GM21515 (cell line): Measurements from ENCODE around the gene ZNF143.
"Not testable (repeated sequence)": the region's sequence is repeated elsewhere in the genome, so short reads cannot be mapped to it uniquely, and the experiment has no call there.

Experiments used
- ATAC-seq: cut with Tn5 transposase; IDR thresholded peaks from one replicate; pipeline ENCODE4 v1.9.1; 2021; ENCODE audit not compliant: unreplicated experiment

The ZNF143 gene

GRCh38 chr11:9460322-9461062 lies at the start of gene ZNF143:
ZNF143 (plus strand) TSS chr11:9461012; CDS start chr11:9471309, 10,297 bp downstream.
- ATAC-seq = peak; percentile 86

GRCh38 chr11:9428706-9429105 lies 32.1 kb upstream of the ZNF143 start:
- no peak for ATAC-seq

GRCh38 chr11:9438611-9439010 lies 22.2 kb upstream of the ZNF143 start:
- no peak for ATAC-seq

GRCh38 chr11:9446230-9446629 lies 14.6 kb upstream of the ZNF143 start:
- no peak for ATAC-seq

GRCh38 chr11:9448576-9449352 lies 12.0 kb upstream of the ZNF143 start:
- ATAC-seq = no peak

- ATAC-seq = not testable (repeated sequence)
Observed at GRCh38 chr11:9452023-9452422, 8.8 kb upstream of the ZNF143 start.

- no peak for ATAC-seq
Observed at GRCh38 chr11:9455722-9456121, 5.1 kb upstream of the ZNF143 start.

GRCh38 chr11:9459667-9460321 lies 1.0 kb upstream of the ZNF143 start:
- ATAC-seq = no peak

GRCh38 chr11:9461063-9461759 lies 399 bp downstream of the ZNF143 start:
- peak; percentile 53 for ATAC-seq

- no peak for ATAC-seq
Observed at GRCh38 chr11:9461760-9462134, 935 bp downstream of the ZNF143 start.

GRCh38 chr11:9462172-9462799 lies 1.5 kb downstream of the ZNF143 start:
- ATAC-seq = no peak

- ATAC-seq = no peak
Observed at GRCh38 chr11:9462806-9463537, 2.2 kb downstream of the ZNF143 start.

- ATAC-seq = no peak
Observed at GRCh38 chr11:9470765-9471164, 10.0 kb downstream of the ZNF143 start.

- no peak for ATAC-seq
Observed at GRCh38 chr11:9473408-9473807, 12.6 kb downstream of the ZNF143 start.

GRCh38 chr11:9479899-9480298 lies 19.1 kb downstream of the ZNF143 start:
- ATAC-seq = no peak

- no peak for ATAC-seq
Observed at GRCh38 chr11:9489080-9489765, 28.4 kb downstream of the ZNF143 start.

GRCh38 chr11:9490376-9490775 lies 29.6 kb downstream of the ZNF143 start:
- ATAC-seq = no peak

GRCh38 chr11:9493492-9493891 lies 32.7 kb downstream of the ZNF143 start:
- ATAC-seq = no peak

GRCh38 chr11:9494316-9494715 lies 33.5 kb downstream of the ZNF143 start:
- no peak for ATAC-seq
